ENCODE data around the gene NAA80. TPM values are rescaled to one million over a fixed set of nuclear protein-coding genes. Genes with fewer than 3 reads are reported as not detected.

NAA80 gene
- total RNA-seq, 1 experiment from 2014 or later: 5.3 TPM

DNA sequence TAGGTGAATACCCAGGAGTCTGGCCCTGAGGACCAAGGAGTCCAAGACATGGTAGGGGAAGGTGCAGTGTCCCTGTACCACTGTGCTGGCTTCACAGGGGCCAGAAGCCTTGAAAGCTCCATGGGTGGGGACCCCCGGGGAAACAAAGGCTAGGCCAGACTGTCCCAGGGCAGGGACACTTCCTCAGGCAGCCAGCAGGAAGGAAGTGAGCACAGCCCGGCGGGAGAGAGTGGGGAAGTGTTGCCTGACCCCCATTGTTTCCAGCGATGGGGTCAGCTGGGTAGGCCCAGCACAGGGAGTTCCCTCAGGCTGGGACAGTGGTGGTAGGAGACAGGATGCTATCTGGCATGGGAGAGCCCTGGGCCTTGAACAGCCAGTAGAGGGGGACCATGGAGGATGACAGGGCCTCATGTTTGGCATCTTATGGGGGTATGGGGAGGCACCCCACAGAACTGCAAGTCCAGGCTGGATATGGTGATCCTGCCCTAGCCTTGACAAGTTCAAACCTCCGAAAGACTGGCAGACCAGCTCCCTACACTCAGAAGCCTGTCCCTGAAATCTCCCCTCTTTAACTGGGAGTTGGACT lies 24.5 kb upstream of the NAA80 start:
- no peak for DNase-seq (ENCODE audit: low spot score)
- Histone ChIP-seq H3K9me3 (ENCODE audit: low read depth, low read length, poor library complexity, severe bottlenecking) (no peaks in the 10 kb centered on the region), H3K27ac (ENCODE audit: low read depth, low read length, poor library complexity, severe bottlenecking) (no peak overlapping the region), H3K4me3 (ENCODE audit: low read depth, low read length, poor library complexity, severe bottlenecking) (no peak overlapping the region), H3K36me3 (ENCODE audit: insufficient read depth, low read length, poor library complexity, severe bottlenecking) (no peaks in the 10 kb centered on the region), H3K4me1 (ENCODE audit: insufficient read depth, low read length, poor library complexity, severe bottlenecking) (peaks cover 3% of the 10 kb centered on the region), H3K27me3 (replicated peaks; ENCODE audit: insufficient read depth, low read depth, low read length, poor library complexity) (no peaks in the 10 kb centered on the region)
- ChIA-PET CTCF (no interaction called here), POLR2A (ENCODE audit: low non-redundant PET) (no interaction called here)
- TF ChIP-seq, protein P1, sequence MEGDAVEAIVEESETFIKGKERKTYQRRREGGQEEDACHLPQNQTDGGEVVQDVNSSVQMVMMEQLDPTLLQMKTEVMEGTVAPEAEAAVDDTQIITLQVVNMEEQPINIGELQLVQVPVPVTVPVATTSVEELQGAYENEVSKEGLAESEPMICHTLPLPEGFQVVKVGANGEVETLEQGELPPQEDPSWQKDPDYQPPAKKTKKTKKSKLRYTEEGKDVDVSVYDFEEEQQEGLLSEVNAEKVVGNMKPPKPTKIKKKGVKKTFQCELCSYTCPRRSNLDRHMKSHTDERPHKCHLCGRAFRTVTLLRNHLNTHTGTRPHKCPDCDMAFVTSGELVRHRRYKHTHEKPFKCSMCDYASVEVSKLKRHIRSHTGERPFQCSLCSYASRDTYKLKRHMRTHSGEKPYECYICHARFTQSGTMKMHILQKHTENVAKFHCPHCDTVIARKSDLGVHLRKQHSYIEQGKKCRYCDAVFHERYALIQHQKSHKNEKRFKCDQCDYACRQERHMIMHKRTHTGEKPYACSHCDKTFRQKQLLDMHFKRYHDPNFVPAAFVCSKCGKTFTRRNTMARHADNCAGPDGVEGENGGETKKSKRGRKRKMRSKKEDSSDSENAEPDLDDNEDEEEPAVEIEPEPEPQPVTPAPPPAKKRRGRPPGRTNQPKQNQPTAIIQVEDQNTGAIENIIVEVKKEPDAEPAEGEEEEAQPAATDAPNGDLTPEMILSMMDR (conservative IDR thresholded peaks at IDR 0.05; ENCODE audit: low read depth, low read length): no peak
- no peak for TF ChIP-seq EZH2 (IDR thresholded peaks at IDR 0.05; ENCODE audit: borderline replicate concordance, low read depth, low read length, poor library complexity, severe bottlenecking)
- BruUV-seq (replicated peaks): no TSS peak
- intact Hi-C loops (cut with micrococcal nuclease; ENCODE audit: unreplicated experiment): no loop called here

DNA sequence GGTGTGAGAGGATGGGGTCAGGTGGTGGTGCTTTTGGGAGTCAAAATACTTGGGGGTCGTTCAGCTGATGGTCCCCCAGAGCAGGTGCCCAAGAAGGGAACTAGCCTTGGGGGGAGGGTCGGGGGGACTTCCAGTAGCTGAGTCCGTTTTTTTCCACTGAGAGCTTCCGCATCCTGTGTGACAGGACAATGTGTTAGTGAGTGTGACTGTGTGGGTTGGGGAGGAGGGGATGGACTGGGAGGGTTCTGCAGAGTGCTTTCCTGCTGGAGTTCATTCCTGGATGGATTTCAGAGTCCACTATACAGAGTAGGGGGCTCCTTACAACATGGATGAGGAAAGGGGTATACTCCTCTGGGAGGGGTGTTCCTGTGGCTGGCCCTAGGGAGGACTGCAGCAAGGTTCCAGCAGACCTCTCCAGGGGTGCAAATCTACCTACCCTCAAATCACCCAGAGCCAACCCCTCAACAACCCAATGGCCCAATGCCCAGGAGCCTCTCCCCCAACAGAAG lies 23.9 kb upstream of the NAA80 start:
- ChIA-PET POLR2A (ENCODE audit: low non-redundant PET) (no interaction called here), CTCF (no interaction called here)
- no peaks in the 10 kb centered on the region for H3K27me3 ChIP-seq (replicated peaks; ENCODE audit: insufficient read depth, low read depth, low read length, poor library complexity)
- no peak for TF ChIP-seq EZH2 (IDR thresholded peaks at IDR 0.05; ENCODE audit: borderline replicate concordance, low read depth, low read length, poor library complexity, severe bottlenecking)
- TF ChIP-seq, protein P1 (conservative IDR thresholded peaks at IDR 0.05; ENCODE audit: low read depth, low read length): no peak
- H3K9me3 ChIP-seq (ENCODE audit: low read depth, low read length, poor library complexity, severe bottlenecking): no peaks in the 10 kb centered on the region
- intact Hi-C loops (cut with micrococcal nuclease; ENCODE audit: unreplicated experiment): no loop called here
- no peaks in the 10 kb centered on the region for H3K36me3 ChIP-seq (ENCODE audit: insufficient read depth, low read length, poor library complexity, severe bottlenecking)
- H3K4me1 ChIP-seq (ENCODE audit: insufficient read depth, low read length, poor library complexity, severe bottlenecking): peaks cover 3% of the 10 kb centered on the region
- no peak overlapping the region for H3K27ac ChIP-seq (ENCODE audit: low read depth, low read length, poor library complexity, severe bottlenecking)
- DNase-seq (ENCODE audit: low spot score): no peak
- no peak overlapping the region for H3K4me3 ChIP-seq (ENCODE audit: low read depth, low read length, poor library complexity, severe bottlenecking)
- no TSS peak for BruUV-seq (replicated peaks)

DNA sequence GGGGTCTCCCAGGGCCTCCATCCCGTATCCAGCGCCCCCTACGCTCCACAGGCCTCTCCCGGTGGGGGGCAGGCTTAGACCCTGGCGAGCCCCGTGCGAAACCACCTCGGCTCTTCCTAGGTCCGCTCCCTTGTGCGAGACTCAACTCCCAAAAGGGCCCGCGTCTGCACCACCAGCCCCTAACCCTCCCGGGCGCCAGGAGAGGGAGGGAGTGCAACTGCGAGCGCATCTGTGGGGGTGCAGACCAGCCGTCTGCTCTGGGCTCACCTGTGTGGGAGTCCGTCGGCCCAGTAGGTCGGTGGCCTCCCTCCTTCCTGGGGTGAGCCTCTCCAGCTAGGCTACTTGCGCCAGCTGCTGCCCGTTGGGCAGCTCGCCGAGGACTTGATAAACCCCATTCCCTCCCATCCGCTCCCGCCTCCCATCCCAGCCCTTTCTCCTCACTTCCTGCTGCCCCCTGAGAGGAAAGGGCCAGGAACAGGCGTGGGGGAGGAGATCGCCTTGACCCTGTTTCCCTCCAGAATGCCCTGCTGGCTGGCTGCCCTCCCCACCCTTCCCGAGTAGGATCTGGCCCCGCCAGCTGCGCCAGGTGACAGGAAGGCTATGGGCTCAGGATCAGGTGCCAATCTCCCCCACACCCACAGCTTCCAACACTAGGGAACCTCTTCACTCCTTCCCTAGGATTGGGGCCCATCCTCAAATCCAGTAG lies 23.3 kb upstream of the NAA80 start, which contains the start of gene HYAL2:
Gene HYAL2, minus strand, starts transcription at position 360 of the 706 bp plus-strand sequence. CDS start 2,256 bp downstream, outside the sequence.
- no peak for TF ChIP-seq EZH2 (IDR thresholded peaks at IDR 0.05; ENCODE audit: borderline replicate concordance, low read depth, low read length, poor library complexity, severe bottlenecking)
- TF ChIP-seq, protein P1 (conservative IDR thresholded peaks at IDR 0.05; ENCODE audit: low read depth, low read length): no peak
- Histone ChIP-seq H3K9me3 (ENCODE audit: low read depth, low read length, poor library complexity, severe bottlenecking) (no peaks in the 10 kb centered on the region), H3K27ac (ENCODE audit: low read depth, low read length, poor library complexity, severe bottlenecking) (peak within 1 kb of the TSS; percentile 99), H3K27me3 (replicated peaks; ENCODE audit: insufficient read depth, low read depth, low read length, poor library complexity) (no peaks in the 10 kb centered on the region), H3K4me3 (ENCODE audit: low read depth, low read length, poor library complexity, severe bottlenecking) (peak within 1 kb of the TSS; percentile 73), H3K36me3 (ENCODE audit: insufficient read depth, low read length, poor library complexity, severe bottlenecking) (no peaks in the 10 kb centered on the region), H3K4me1 (ENCODE audit: insufficient read depth, low read length, poor library complexity, severe bottlenecking) (peaks cover 3% of the 10 kb centered on the region)
- intact Hi-C loops (cut with micrococcal nuclease; ENCODE audit: unreplicated experiment): no loop called here
- DNase-seq (ENCODE audit: low spot score): no peak
- ChIA-PET POLR2A (ENCODE audit: low non-redundant PET) (no interaction called here), CTCF (no interaction called here)
- no TSS peak for BruUV-seq (replicated peaks)

Measured in A673 (cell line).